Head of caudate nucleus (tissue), 42 donors: ENCODE measurements around the gene ATP4B.
A peak's percentile ranks its signal among the peaks of the same experiment; 100 is the strongest.

ENCODE experiments used
- DNase-seq, 42 donors: peaks; one replicate each; pipeline versions ENCODE4 v3.0.0 to v3.0.0-alpha.2; 2020 to 2021; ENCODE audit warnings: mixed read lengths in 7 of 42
- intact Hi-C: fragments of 100-400 bp; cut with DNase I; formaldehyde crosslinking; loops from one replicate; pipeline ENCODE4 v1.15.0; 2022

ATP4B gene

DNA sequence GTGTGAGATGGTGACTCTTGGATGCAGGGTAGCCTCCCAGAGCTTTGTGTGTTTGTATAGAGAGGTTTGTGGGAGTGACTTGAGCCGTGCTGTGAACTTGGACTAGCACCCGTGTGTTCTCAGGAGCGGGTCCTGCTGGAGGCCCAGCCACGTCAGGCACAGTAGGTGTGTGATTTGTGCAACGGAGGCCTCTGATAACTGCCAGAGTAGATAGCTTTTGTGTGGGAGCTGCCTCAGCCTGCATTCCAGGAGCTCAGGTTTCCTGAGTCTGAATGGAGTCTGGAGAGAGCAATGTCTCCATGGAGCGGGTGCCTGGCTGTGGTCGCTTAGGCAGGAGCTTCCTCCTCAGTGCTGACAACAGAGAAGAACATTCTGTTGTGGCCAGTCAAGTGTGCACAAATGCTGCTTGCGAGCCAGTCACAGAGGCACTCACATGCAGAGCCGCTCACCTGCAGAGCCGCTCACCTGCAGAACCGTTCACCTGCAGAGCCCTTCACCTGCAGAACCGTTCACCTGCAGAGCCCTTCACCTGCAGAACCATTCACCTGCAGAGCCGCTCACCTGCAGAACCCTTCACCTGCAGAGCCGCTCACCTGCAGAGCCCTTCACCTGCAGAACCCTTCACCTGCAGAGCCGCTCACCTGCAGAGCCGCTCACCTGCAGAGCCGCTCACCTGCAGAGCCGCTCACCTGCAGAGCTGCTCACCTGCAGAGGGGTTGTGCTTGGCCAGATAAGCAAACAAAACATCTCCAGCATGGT, 40.8 kb downstream of the ATP4B start:
- DNase-seq, result peak in 37 of 42 donors; percentile 23 to 88 (median 53)
- intact Hi-C loops, result no loop called here

DNA sequence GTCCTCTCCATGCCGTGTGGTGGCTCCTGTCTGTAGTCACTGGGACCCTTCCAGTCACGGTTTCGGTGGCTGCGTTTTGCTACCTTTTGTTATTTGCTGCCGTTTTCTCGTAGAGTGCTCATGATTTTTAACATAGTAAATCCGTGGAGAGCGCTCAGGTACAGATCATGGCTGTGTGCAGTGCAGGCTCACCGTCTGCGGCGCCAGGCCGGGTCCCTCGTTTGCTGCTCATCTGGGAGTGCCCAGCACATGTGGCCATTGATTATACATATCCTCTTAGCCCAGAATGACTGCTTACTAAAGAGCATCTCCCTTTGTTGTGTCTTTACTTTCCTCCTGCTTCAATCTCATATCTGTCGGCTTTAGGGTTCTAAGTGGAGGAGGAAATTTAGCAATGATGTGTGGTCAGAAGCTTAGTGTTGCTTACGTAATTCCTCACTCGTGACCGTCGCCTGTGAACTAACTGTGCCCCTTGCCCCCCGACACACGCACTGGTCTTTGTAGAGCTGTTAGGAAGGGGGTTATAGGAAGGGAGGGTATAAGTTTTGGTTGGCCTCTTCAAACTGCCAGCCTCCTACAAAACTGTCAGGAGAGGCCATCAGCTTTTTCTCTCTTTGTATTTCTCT, 41.6 kb downstream of the ATP4B start:
- intact Hi-C loops, result no loop called here
- DNase-seq, result no peak

GRCh38 chr13:113613789-113614379, 44.1 kb downstream of the ATP4B start:
- intact Hi-C loops, result no loop called here
- DNase-seq, result no peak

DNA sequence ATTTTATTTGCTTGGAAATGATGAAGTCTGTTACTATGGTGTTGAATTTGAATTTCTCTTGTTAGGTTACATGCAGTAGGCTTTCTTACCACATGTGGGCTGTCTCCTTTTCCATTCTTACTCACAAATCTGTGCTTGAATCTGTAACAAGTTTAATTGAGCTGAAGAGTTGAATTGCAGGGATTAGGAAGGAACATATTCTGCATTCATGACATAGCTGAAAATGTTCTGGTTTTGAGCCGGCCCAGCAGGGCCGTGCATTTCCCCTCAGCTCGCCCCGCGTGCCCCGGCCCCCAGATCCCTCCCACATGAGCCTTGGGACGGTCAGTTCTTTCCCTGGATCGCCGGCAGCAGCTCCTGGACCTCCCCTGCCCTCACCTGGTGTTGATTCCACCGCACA, 45.4 kb downstream of the ATP4B start:
- peak in 1 of 42 donors; percentile 22 for DNase-seq
- intact Hi-C loops, result no loop called here

DNA sequence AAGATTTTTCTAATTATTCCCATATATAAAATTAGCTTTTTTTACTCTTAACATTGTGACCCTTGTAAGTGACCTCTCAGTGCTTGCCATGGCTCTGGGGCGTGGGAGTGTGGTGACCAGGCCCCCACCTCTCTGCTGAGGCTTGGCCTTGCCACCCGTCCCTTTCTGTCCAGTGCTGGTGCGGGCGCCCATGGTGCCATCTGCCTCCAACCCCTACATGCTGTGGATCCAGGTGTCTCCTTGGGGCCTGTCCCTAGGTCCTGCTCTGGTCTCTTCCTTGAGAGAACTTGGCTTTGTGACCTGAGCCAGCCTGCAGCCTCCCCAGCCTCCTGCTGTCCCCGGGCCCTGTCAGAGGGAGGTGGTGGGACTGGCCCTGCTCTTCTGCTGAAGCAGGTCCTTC, 46.0 kb downstream of the ATP4B start:
- intact Hi-C loops, result no loop called here
- no peak for DNase-seq

DNA sequence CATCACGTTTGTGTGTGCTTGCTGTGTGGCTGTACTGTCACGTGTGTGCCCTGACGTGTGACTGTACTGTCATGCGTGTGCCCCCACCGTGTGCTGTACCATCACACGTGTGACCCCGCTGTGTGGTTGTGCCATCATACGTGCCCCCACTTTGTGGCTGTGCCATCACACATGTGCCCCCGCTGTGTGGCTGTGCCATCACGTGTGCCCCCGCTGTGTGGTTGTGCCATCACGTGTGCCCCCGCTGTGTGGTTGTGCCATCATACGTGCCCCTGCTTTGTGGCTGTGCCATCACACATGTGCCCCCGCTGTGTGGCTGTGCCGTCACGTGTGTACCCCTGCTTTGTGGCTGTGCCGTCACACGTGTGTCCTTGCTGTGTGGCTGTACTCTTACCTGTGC, 47.7 kb downstream of the ATP4B start:
- no peak for DNase-seq
- intact Hi-C loops, result no loop called here

DNA sequence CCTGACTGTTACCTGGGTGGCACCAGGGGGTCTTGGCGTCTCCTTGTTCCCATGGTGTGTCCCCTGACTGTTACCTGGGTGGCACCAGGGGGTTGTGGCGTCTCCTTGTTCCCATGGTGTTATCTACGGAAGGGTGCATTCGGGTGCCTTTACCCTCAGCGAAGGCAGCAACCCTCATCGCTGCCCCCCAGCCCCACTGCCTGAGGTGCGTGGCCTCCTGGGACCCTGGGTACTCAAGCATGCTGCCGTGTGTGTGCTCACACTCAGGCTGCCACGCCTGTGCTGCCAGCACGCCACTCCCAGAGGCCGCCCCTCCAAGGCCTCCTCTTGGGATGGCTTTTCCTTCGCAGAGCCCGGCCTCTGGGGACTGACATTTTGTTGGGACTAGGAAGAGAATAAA, 48.4 kb downstream of the ATP4B start:
- no peak for DNase-seq
- intact Hi-C loops, result no loop called here

DNA sequence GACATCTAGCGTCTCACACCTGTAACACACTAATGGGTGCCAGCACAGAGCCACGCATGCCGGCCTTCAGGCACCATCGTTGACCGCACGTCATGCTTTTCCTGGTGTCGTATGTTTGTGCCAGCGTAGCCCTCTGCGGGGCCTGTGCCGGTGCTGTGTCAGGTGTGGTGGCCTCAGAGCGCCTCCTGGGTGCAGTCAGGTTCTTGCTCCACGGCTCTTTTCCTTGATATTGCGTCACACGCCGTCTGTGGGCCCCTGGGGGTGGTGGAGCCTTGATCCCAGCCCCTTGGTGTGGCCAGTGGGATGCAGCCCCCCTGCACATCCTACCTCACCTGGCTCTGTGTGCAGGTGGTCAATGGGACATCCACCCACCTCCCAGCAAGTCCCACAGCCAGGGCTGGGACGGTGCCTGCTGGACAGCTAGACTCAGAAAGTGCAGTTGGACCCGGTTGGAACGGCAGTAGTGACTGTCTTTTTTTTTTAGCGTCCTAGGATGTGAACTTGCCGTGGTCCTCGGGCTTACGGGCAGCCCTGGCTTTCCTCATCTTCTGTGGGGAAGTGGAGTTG, 48.9 kb downstream of the ATP4B start:
- DNase-seq, result no peak
- intact Hi-C loops, result no loop called here

GRCh38 chr13:113607889-113608635, 49.9 kb downstream of the ATP4B start:
- intact Hi-C loops, result no loop called here

GRCh38 chr13:113607056-113607888, 50.7 kb downstream of the ATP4B start:
- intact Hi-C loops, result no loop called here
- DNase-seq, result peak in 5 of 42 donors; percentile 26 to 58 (median 46)

More at GRCh38 chr13:113607889-113608635, 49.9 kb downstream of the ATP4B start:
- DNase-seq, result no peak

- DNase-seq, result no peak
- intact Hi-C loops, result no loop called here
These were observed 52.0 kb downstream of the ATP4B start for GRCh38 chr13:113605866-113606438.

- no peak for DNase-seq
- intact Hi-C loops, result no loop called here
These were observed 52.5 kb downstream of the ATP4B start for GRCh38 chr13:113605461-113605860.

- DNase-seq, result no peak
- intact Hi-C loops, result no loop called here
These were observed 53.8 kb downstream of the ATP4B start for GRCh38 chr13:113604186-113604585.

DNA sequence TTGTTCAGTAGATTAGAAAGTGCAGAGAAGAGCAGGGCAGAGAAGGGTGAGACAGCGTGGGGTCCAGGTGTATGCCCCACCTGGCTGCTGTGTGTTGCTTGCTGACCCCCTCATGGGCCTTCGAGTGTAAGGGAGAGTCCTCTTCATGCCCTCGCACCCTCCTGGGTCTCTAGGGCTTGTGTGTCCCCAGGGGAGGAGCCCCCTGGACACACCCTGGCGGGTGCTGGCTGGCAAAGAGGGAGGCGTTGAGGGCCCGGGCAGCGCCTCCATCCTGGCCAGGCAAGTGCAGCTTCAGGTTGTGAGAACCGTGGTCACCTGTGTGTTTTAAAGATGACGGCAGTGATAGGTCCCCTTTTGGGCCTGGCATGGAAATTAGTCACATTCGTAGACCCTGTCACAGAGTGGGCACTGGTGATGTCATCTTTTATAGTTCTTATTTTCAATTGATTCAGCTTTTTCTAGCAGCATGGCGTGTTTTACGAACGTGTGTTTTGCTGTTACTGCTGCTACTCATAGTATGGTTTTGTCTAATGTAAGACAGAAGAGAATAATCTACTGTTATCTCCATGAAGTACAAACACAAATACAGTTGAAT, 54.8 kb downstream of the ATP4B start:
- intact Hi-C loops, result no loop called here
- no peak for DNase-seq

GRCh38 chr13:113602291-113602988, 55.6 kb downstream of the ATP4B start:
- intact Hi-C loops, result no loop called here
- no peak for DNase-seq

GRCh38 chr13:113601166-113602070, 56.6 kb downstream of the ATP4B start:
- intact Hi-C loops, result no loop called here
- no peak for DNase-seq
